Stromal cell of bone marrow (primary cell): ENCODE results near the gene COTL1.
"Not testable (repeated sequence)": the region's sequence is repeated elsewhere in the genome, so short reads cannot be mapped to it uniquely, and the experiment has no call there.

Source experiments
- DNase-seq: peaks from one replicate; pipeline ENCODE4 v3.0.0-alpha.2; 2012; ENCODE audit warnings: low read depth

Gene COTL1

GRCh38 chr16:84569382-84569987, 48.4 kb downstream of the COTL1 start:
- no peak for DNase-seq

GRCh38 chr16:84568066-84568465, 49.8 kb downstream of the COTL1 start:
- DNase-seq: no peak

GRCh38 chr16:84567286-84567962, 50.5 kb downstream of the COTL1 start:
- DNase-seq: no peak

- DNase-seq: no peak
Observed at GRCh38 chr16:84566545-84567257, 51.2 kb downstream of the COTL1 start.

GRCh38 chr16:84565669-84566495, 52.0 kb downstream of the COTL1 start:
- no peak for DNase-seq

GRCh38 chr16:84563786-84564420, 54.0 kb downstream of the COTL1 start:
- DNase-seq: no peak

- no peak for DNase-seq
Observed at GRCh38 chr16:84563064-84563715, 54.7 kb downstream of the COTL1 start.

GRCh38 chr16:84562174-84562815, 55.6 kb downstream of the COTL1 start:
- no peak for DNase-seq

- no peak for DNase-seq
Observed at GRCh38 chr16:84561291-84561690, 56.6 kb downstream of the COTL1 start.

- no peak for DNase-seq
Observed at GRCh38 chr16:84560269-84560668, 57.6 kb downstream of the COTL1 start.

- DNase-seq: no peak
Observed at GRCh38 chr16:84559311-84559932, 58.5 kb downstream of the COTL1 start.

- not testable (repeated sequence) for DNase-seq
Observed at GRCh38 chr16:84558850-84559249, 59.0 kb downstream of the COTL1 start.

- DNase-seq: no peak
Observed at GRCh38 chr16:84557504-84557903, 60.4 kb downstream of the COTL1 start.

- no peak for DNase-seq
Observed at GRCh38 chr16:84557059-84557458, 60.8 kb downstream of the COTL1 start.

GRCh38 chr16:84555418-84556196, 62.3 kb downstream of the COTL1 start:
- no peak for DNase-seq

GRCh38 chr16:84554627-84555328, 63.1 kb downstream of the COTL1 start:
- no peak for DNase-seq

- no peak for DNase-seq
Observed at GRCh38 chr16:84553873-84554399, 63.9 kb downstream of the COTL1 start.

GRCh38 chr16:84552135-84552534, 65.7 kb downstream of the COTL1 start:
- no peak for DNase-seq

GRCh38 chr16:84550096-84550495, 67.8 kb downstream of the COTL1 start:
- no peak for DNase-seq
